ENCODE data around the gene OR9A4.
"Not testable (repeated sequence)": the region's sequence is repeated elsewhere in the genome, so short reads cannot be mapped to it uniquely, and the experiment has no call there.

The OR9A4 gene, protein sequence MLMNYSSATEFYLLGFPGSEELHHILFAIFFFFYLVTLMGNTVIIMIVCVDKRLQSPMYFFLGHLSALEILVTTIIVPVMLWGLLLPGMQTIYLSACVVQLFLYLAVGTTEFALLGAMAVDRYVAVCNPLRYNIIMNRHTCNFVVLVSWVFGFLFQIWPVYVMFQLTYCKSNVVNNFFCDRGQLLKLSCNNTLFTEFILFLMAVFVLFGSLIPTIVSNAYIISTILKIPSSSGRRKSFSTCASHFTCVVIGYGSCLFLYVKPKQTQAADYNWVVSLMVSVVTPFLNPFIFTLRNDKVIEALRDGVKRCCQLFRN

GRCh38 chr7:141916099-141916498 is at the start of gene OR9A4:
OR9A4 (plus strand) TSS chr7:141916399; CDS start chr7:141918876, 2,477 bp downstream.
- DNase-seq = no peak

DNA sequence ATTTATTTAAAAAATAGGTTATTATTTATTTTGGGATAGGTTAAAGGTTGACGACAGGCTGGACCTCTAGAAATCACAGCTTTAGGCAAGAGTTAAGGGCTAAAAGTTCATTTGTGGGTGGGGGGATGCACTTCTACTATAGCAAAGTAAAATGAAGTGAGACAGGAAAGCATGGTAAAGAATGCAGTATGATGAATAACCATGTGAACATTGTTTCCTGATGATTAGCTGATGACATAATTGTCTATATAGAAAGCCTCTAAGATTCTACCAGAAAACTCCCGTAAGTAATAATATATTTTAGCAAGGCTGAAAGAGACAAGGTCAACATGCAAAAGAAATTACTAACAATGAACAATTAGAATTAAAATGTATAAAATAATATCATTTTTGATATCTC is 49.2 kb upstream of the OR9A4 start:
- no peak for DNase-seq

- no peak for DNase-seq
These were observed 43.3 kb upstream of the OR9A4 start for GRCh38 chr7:141872931-141873330.

DNA sequence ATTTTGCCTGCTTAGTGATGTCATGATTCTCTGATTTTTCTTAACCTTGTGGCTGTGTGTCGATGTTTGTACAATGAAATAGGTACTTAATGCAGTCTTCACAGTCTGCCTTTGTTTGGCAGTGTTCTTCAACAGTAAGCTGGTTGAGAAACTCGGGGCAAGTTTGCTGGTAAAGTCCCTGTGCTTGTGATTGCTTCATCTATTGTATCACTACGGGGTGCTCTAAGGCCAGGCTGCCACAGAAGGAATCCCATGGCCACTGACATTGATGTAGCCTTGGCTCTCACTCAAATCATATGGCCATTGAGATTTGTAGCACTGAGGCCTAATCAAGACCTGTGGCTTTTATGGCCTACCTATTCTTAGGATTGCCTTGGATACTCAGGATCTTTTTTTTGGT is 41.4 kb upstream of the OR9A4 start:
- no peak for DNase-seq

GRCh38 chr7:141875453-141875852 is 40.7 kb upstream of the OR9A4 start:
- no peak for DNase-seq

DNA sequence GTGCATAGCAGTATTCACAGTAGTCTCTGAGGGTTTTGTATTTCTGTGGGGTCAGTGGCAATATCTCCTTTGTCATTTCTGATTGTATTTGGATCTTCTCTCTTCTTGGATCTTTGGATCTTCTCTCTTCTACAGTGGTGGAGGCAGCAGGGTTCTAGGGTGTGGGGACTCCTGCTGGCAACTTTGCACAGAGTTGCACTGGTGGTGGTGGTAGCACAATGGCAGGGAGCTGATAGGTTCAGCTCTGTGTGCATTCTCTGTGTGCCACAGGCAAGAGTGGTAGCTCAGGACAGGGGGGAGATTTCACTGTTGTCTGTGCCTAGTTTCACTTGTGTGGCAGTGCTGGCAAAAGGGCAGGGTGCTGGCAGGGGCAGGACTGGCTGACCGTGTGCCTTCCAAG is 39.8 kb upstream of the OR9A4 start:
- no peak for DNase-seq

DNA sequence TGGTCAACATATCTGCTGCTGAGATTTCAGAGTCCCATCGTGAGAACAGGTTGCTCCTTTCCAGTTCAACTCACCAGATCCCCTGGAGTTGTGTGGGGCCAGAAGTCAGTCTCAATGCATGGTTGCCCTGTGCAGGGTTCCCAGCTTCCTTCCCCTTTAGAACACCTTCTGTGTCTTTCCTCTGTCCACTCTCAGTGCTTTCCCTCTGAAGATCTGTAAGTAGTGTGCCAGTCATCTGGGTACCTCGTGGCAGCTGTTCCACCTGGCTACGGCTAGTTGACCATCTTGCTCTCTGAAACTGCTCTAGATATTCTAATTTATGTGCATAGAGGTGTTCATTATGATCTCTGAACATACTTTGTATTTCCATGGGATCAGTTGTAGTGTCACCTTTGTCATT is 38.8 kb upstream of the OR9A4 start:
- no peak for DNase-seq

DNA sequence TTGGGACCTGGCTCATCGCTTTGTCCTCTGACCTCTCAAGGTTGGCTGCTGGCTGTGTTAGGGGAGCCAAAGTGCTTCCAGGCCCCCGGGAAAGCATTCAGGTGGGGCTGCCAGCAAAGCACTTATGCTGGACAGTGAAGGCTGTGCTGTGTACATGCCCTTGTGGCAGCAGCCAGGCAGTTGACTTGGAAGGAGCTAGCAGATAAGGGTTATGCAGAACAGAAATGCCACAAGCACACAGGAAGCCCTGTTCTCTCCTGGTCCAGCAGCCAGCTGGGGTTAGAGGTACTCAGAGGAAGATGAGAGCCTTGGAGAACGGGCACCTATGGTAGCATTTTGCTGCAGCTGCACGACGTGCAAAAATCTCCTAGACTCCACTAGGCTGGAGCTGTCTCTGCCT is 35.2 kb upstream of the OR9A4 start:
- no peak for DNase-seq

DNA sequence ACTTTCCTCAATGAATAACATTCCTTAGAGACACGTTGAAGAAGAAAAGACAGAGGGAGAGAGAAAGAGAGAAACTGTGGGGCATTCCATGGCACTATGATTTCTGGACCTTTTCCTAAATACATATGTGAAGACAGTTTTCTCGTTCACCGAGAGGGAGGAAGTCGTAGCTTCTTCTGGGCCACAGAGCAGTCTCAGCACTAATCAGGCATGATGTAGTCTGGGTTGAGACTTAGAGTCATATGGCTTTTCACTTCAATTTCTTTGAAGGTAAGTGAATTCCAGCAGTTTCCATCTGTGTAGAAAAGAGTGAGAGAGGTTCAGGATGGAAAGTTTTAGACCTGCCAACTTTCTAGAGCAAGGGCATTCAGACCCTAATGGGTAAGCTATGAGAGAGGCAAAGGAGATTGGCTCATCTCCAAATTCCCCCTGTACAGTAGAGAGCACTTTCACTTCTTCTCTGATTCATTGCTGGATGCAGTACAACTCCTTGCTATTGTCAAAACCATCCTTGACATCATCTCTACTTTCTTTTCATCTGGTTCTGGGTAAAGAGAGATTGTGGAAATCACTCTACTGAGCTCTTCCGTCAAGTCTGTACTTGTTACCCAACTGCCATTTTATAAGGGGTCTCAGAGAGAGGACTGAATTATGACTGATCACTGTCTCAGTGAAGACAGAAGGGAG is 31.5 kb upstream of the OR9A4 start:
- no peak for DNase-seq

DNA sequence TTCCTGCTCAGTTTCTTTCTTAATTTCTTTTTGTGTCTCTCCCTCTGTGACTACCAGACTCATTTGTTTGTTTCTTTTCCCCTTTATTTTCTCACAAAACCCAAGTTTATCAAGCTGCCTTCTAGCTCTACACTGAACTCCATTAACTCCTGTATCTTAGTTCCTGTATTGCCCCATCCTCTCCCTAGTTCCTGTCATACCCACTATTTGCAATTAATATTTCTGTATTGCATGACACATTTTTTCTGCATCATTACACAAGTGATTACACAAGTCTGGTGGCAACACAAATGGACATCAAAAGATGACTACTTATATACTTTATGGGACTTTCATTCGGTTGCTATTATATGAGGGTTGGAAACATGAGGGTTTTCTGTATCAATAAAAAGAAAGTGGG is 26.9 kb upstream of the OR9A4 start:
- DNase-seq = no peak

GRCh38 chr7:141891336-141891735 is 24.9 kb upstream of the OR9A4 start:
- no peak for DNase-seq

- not testable (repeated sequence) for DNase-seq
These were observed 16.8 kb upstream of the OR9A4 start for GRCh38 chr7:141899366-141899765.

- no peak for DNase-seq
These were observed 9.9 kb upstream of the OR9A4 start for GRCh38 chr7:141906285-141906684.

- no peak for DNase-seq
These were observed 4.8 kb upstream of the OR9A4 start for GRCh38 chr7:141911391-141911790.

GRCh38 chr7:141915565-141915964 is 634 bp upstream of the OR9A4 start:
- DNase-seq = no peak

DNA sequence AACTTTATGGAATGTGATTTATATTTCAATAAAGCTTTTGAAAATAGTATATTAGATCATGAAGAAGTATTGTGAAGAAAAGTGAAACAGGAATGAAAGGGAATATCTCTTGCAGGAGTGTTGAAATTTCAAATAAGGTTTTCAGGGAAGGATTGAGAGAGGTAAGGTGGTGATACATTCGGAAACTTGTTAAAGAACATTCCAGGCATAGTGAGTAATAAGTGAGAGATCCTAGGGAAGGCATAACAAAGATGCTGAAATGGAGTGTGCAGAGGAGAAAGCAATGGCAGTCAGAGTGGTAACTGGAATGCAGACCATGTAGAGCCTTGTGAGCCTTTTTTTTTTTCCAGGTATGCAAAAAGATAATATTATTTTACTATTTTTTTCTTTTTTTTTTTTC is 4.1 kb downstream of the OR9A4 start:
- no peak for DNase-seq

GRCh38 chr7:141928146-141928844 is 12.1 kb downstream of the OR9A4 start:
- no peak for DNase-seq

DNA sequence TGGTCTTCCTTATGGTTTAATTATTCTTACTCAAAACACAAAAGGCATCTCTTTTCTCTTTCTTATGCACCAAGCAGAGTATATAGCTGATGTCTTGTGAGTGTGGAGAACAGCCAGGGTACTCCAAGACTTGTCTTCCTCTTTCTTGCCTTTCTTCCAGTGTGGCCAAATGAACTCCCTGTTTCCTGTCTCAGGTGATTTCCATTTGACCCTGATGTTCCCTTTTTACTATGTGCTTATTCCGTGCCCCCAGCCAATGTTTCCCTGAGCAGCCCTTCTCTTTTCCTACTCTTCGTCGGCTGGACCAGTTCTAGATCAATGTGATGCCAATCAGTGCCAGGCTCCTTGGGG is 12.6 kb downstream of the OR9A4 start:
- DNase-seq = no peak

DNA sequence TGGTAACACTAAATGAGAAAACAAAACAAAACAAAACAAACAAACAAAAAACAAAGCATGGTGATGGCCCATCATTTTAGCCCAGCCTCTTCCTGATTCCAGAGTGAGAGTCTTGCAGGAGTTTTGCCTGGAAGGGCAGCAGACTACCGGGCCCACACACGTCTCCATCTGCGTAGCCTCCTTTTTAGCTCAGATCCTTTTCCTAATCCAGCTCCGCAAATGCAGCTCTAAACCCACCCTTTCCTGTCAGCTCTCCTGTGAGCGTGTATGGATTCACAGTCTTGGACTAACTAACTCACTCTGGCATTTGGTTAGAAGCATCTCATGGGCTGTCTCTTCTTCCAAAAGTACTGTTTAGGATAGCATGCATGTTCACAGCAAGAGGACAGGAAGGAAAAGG is 14.0 kb downstream of the OR9A4 start:
- no peak for DNase-seq

DNA sequence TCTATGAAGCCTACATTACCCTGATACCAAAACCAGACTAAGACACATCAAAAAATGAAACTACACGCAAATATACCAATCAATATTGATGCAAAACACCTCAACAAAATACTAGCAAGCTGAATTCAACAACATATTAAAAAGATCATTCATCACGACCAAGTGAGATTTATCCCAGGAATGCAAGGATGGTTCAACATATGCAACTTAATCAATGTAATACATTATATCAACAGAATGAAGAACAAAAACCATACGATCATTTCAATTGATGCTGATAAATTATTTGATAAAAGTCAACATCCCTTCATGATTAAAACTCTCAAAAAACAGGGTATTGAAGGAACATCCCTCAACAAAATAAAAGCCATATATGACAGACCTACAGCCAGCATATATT is 24.9 kb downstream of the OR9A4 start:
- DNase-seq = no peak

- no peak for DNase-seq
These were observed 27.6 kb downstream of the OR9A4 start for GRCh38 chr7:141943846-141944245.

GRCh38 chr7:141944811-141945210 is 28.6 kb downstream of the OR9A4 start:
- no peak for DNase-seq

GRCh38 chr7:141945356-141945755 is 29.2 kb downstream of the OR9A4 start:
- no peak for DNase-seq

GRCh38 chr7:141946796-141947195 is 30.6 kb downstream of the OR9A4 start, which contains the start of gene CLEC5A:
CLEC5A (minus strand) TSS chr7:141946974; CDS start chr7:141946292, 682 bp downstream.
- DNase-seq = no peak
